ENCODE results near the gene CFAP90. TPM values are rescaled to one million over a fixed set of nuclear protein-coding genes. Genes with fewer than 3 reads are reported as not detected.

Gene CFAP90
- total RNA-seq, 4 donors from 2014 or later: 0.21 to 0.32 TPM; not detected in 2

- H3K4me3 ChIP-seq (ENCODE audit: low read depth, poor library complexity, severe bottlenecking): no peak overlapping the region
- WGBS, 2 donors: 54 to 84% methylated on average over 3 of the region's 3 CpGs
- DNase-seq (ENCODE audit: low spot score in 2 of 2): no peak
- intact Hi-C loops (cut with DNase I; ENCODE audit: low total_unique reads): no loop called here
- TF ChIP-seq CTCF (IDR thresholded peaks at IDR 0.05) (no peak), POLR2A (IDR thresholded peaks at IDR 0.05) (no peak)
These were observed 55.6 kb downstream of the CFAP90 start for GRCh38 chr5:7795306-7795705.

- intact Hi-C loops (cut with DNase I; ENCODE audit: low total_unique reads): no loop called here
- TF ChIP-seq CTCF (IDR thresholded peaks at IDR 0.05): no peak
- no peak for TF ChIP-seq POLR2A (IDR thresholded peaks at IDR 0.05)
- WGBS, 2 donors: 80 to 93% methylated on average over 1 of the region's 1 CpG
- DNase-seq (ENCODE audit: low spot score in 2 of 2): no peak
- H3K4me3 ChIP-seq (ENCODE audit: low read depth, poor library complexity, severe bottlenecking): no peak overlapping the region
These were observed 56.1 kb downstream of the CFAP90 start for GRCh38 chr5:7794823-7795222.

GRCh38 chr5:7794311-7794710 is 56.6 kb downstream of the CFAP90 start:
- TF ChIP-seq CTCF (IDR thresholded peaks at IDR 0.05) (no peak), POLR2A (IDR thresholded peaks at IDR 0.05) (no peak)
- no peak overlapping the region for H3K4me3 ChIP-seq (ENCODE audit: low read depth, poor library complexity, severe bottlenecking)
- intact Hi-C loops (cut with DNase I; ENCODE audit: low total_unique reads): no loop called here
- 66 to 72% methylated on average over 5 of the region's 5 CpGs for WGBS, 2 donors
- no peak for DNase-seq (ENCODE audit: low spot score in 2 of 2)

GRCh38 chr5:7793895-7794294 is 57.0 kb downstream of the CFAP90 start:
- 76 to 81% methylated on average over 5 of the region's 5 CpGs for WGBS, 2 donors
- no peak for TF ChIP-seq CTCF (IDR thresholded peaks at IDR 0.05)
- no peak for TF ChIP-seq POLR2A (IDR thresholded peaks at IDR 0.05)
- DNase-seq (ENCODE audit: low spot score in 2 of 2): no peak
- H3K4me3 ChIP-seq (ENCODE audit: low read depth, poor library complexity, severe bottlenecking): no peak overlapping the region
- intact Hi-C loops (cut with DNase I; ENCODE audit: low total_unique reads): no loop called here

GRCh38 chr5:7789567-7789966 is 61.4 kb downstream of the CFAP90 start:
- H3K4me3 ChIP-seq (ENCODE audit: low read depth, poor library complexity, severe bottlenecking): no peak overlapping the region
- no peak for TF ChIP-seq CTCF (IDR thresholded peaks at IDR 0.05)
- no peak for TF ChIP-seq POLR2A (IDR thresholded peaks at IDR 0.05)
- intact Hi-C loops (cut with DNase I; ENCODE audit: low total_unique reads): no loop called here
- no peak for DNase-seq (ENCODE audit: low spot score in 2 of 2)
- WGBS, 2 donors: 87 to 93% methylated on average over 7 of the region's 7 CpGs

GRCh38 chr5:7787770-7788169 is 63.2 kb downstream of the CFAP90 start:
- intact Hi-C loops (cut with DNase I; ENCODE audit: low total_unique reads): no loop called here
- no peak for DNase-seq (ENCODE audit: low spot score in 2 of 2)
- no peak overlapping the region for H3K4me3 ChIP-seq (ENCODE audit: low read depth, poor library complexity, severe bottlenecking)
- 94 to 96% methylated on average over 3 of the region's 3 CpGs for WGBS, 2 donors
- no peak for TF ChIP-seq CTCF (IDR thresholded peaks at IDR 0.05)
- TF ChIP-seq POLR2A (IDR thresholded peaks at IDR 0.05): no peak

All from lower leg skin (tissue), 4 donors.